ENCODE measurements around the gene TCTN2.

Gene TCTN2

GRCh38 chr12:123690191-123690840 lies 19.4 kb downstream of the TCTN2 start:
- DNase-seq = no peak

GRCh38 chr12:123696207-123696606 lies 25.3 kb downstream of the TCTN2 start:
- DNase-seq = no peak

- no peak for DNase-seq
These were observed 25.7 kb downstream of the TCTN2 start for GRCh38 chr12:123696646-123697045.

GRCh38 chr12:123705935-123706334 lies 35.0 kb downstream of the TCTN2 start:
- no peak for DNase-seq

- DNase-seq = no peak
These were observed 36.6 kb downstream of the TCTN2 start for GRCh38 chr12:123707466-123707865.

GRCh38 chr12:123712780-123713319 lies 41.9 kb downstream of the TCTN2 start:
- no peak for DNase-seq

GRCh38 chr12:123713398-123713797 lies 42.5 kb downstream of the TCTN2 start:
- no peak for DNase-seq

- peak in 1 of 2 donors; percentile 16 for DNase-seq
These were observed 43.1 kb downstream of the TCTN2 start for GRCh38 chr12:123713823-123714585.

GRCh38 chr12:123715195-123715594 lies 44.3 kb downstream of the TCTN2 start:
- DNase-seq = no peak

GRCh38 chr12:123717350-123717749 lies 46.4 kb downstream of the TCTN2 start:
- DNase-seq = no peak

GRCh38 chr12:123720141-123720814 lies 49.4 kb downstream of the TCTN2 start:
- no peak for DNase-seq

- no peak for DNase-seq
These were observed 50.3 kb downstream of the TCTN2 start for GRCh38 chr12:123721245-123721644.

GRCh38 chr12:123723011-123723410 lies 52.1 kb downstream of the TCTN2 start:
- no peak for DNase-seq

GRCh38 chr12:123723765-123724164 lies 52.9 kb downstream of the TCTN2 start:
- DNase-seq = peak; percentile 16 to 23

- DNase-seq = no peak
These were observed 55.3 kb downstream of the TCTN2 start for GRCh38 chr12:123726244-123726643.

- no peak for DNase-seq
These were observed 56.0 kb downstream of the TCTN2 start for GRCh38 chr12:123726962-123727361.

- no peak for DNase-seq
These were observed 57.0 kb downstream of the TCTN2 start for GRCh38 chr12:123727878-123728277.

GRCh38 chr12:123731596-123731995 lies 60.7 kb downstream of the TCTN2 start:
- DNase-seq = no peak

GRCh38 chr12:123732251-123732650 lies 61.3 kb downstream of the TCTN2 start:
- DNase-seq = no peak

- no peak for DNase-seq
These were observed 62.3 kb downstream of the TCTN2 start for GRCh38 chr12:123733229-123733628.

- no peak for DNase-seq
These were observed 63.4 kb downstream of the TCTN2 start for GRCh38 chr12:123734268-123734667.

- DNase-seq = peak; percentile 20 to 41
These were observed 71.1 kb downstream of the TCTN2 start for GRCh38 chr12:123741937-123742572.

- DNase-seq = peak in 1 of 2 donors; percentile 10
These were observed 72.1 kb downstream of the TCTN2 start for GRCh38 chr12:123743002-123743401.

Data from CD4-positive, alpha-beta T cell treated with Interferon alpha-2 for 1 hour (primary cell).